GM23338 (cell line): ENCODE results near the gene DTNA. TPM values are rescaled to one million over a fixed set of nuclear protein-coding genes. Genes with fewer than 3 reads are reported as not detected.

Experiments
- ATAC-seq: fragments of 200-7000 bp; cut with Tn5 transposase; 3 replicates; pipeline ENCODE4 v1.9.1; 2020
- DNase-seq: peaks from one replicate; pipeline ENCODE4 v3.0.0-alpha.2; 2015; ENCODE audit warnings: low spot score
- H2AFZ ChIP-seq: fragments of 200-600 bp; sonication (generic); 2 replicates; pipeline ENCODE4 v1.8.0; 2016; ENCODE audit warnings: antibody characterized with exemption, mild to moderate bottlenecking, moderate library complexity
- H3F3A ChIP-seq: fragments of 200-600 bp; sonication (generic); replicated peaks from 2 replicates; pipeline ENCODE4 v1.8.0; 2017; ENCODE audit warnings: antibody characterized with exemption, mixed run types, low read depth
- H3K27ac ChIP-seq: fragments of 200-600 bp; sonication (generic); 2 replicates; pipeline ENCODE4 v1.6.1; 2016; ENCODE audit warnings: low read depth
- H3K27me3 ChIP-seq: fragments of 200-600 bp; sonication (generic); 2 replicates; pipeline ENCODE4 v1.8.0; 2016; ENCODE audit warnings: mild to moderate bottlenecking, mixed run types, moderate library complexity; ENCODE audit not compliant: insufficient read depth
- H3K36me3 ChIP-seq: fragments of 200-600 bp; sonication (generic); 2 replicates; pipeline ENCODE4 v1.8.0; 2016; ENCODE audit warnings: mild to moderate bottlenecking; ENCODE audit not compliant: insufficient read depth
- H3K4me1 ChIP-seq: fragments of 200-600 bp; sonication (generic); 2 replicates; pipeline ENCODE4 v1.8.0; 2016; ENCODE audit warnings: mild to moderate bottlenecking, moderate library complexity; ENCODE audit not compliant: insufficient read depth
- H3K4me2 ChIP-seq: fragments of 200-600 bp; sonication (generic); 2 replicates; pipeline ENCODE4 v1.7.1; 2017; ENCODE audit warnings: mixed run types
- H3K4me3 ChIP-seq: fragments of 200-600 bp; sonication (generic); 2 replicates; pipeline ENCODE4 v1.6.1; 2016; ENCODE audit warnings: mixed run types
- H3K79me2 ChIP-seq: fragments of 200-600 bp; sonication (generic); replicated peaks from 2 replicates; pipeline ENCODE4 v1.8.0; 2017; ENCODE audit warnings: mild to moderate bottlenecking; ENCODE audit not compliant: insufficient read depth
- H3K9me2 ChIP-seq: fragments of 200-600 bp; sonication (generic); 2 replicates; pipeline ENCODE4 v1.8.0; 2017; ENCODE audit not compliant: insufficient read depth
- H4K20me1 ChIP-seq: fragments of 200-600 bp; sonication (generic); replicated peaks from 2 replicates; pipeline ENCODE4 v1.8.0; 2017; ENCODE audit warnings: mild to moderate bottlenecking; ENCODE audit not compliant: insufficient read depth
- H3K27ac Mint-ChIP-seq: 2 replicates; pipeline ENCODE4 v1.8.0; 2020; ENCODE audit warnings: inconsistent platforms, mild to moderate bottlenecking, moderate library complexity, mixed read lengths
- H3K27me3 Mint-ChIP-seq: 3 replicates; pipeline ENCODE4 v1.8.0; 2022; ENCODE audit warnings: low read depth, mild to moderate bottlenecking, moderate library complexity, mixed read lengths, inconsistent platforms; ENCODE audit not compliant: insufficient read depth, poor library complexity
- H3K36me3 Mint-ChIP-seq: 3 replicates; pipeline ENCODE4 v1.8.0; 2021; ENCODE audit warnings: low read depth, mild to moderate bottlenecking, inconsistent platforms, moderate library complexity, mixed read lengths
- H3K4me1 Mint-ChIP-seq: 3 replicates; pipeline ENCODE4 v1.8.0; 2020; ENCODE audit warnings: mild to moderate bottlenecking, inconsistent platforms, mixed read lengths
- H3K4me3 Mint-ChIP-seq: 3 replicates; pipeline ENCODE4 v1.8.0; 2021; ENCODE audit warnings: moderate library complexity, mild to moderate bottlenecking, inconsistent platforms, mixed read lengths
- H3K9me3 Mint-ChIP-seq: 3 replicates; pipeline ENCODE4 v1.8.0; 2020; ENCODE audit warnings: moderate library complexity, mild to moderate bottlenecking, inconsistent platforms, mixed read lengths
- CREB1 ChIP-seq: fragments of 250-450 bp; sonication (Bioruptor Pico); IDR thresholded peaks from 2 replicates; pipeline ENCODE4 v1.5.0; 2020; ENCODE audit warnings: low read depth, mild to moderate bottlenecking, moderate library complexity
- ETS1 ChIP-seq: IDR thresholded peaks from 2 replicates; pipeline ENCODE4 v1.6.1; 2016; ENCODE audit warnings: antibody characterized with exemption
- EZH2phosphoT487 ChIP-seq: fragments of 200-600 bp; sonication (generic); IDR thresholded peaks from one replicate; pipeline ENCODE4 v1.8.1; 2018; ENCODE audit warnings: antibody characterized with exemption; ENCODE audit not compliant: unreplicated experiment
- JUNB ChIP-seq: IDR thresholded peaks from one replicate; pipeline ENCODE4 v1.6.1; 2016; ENCODE audit warnings: antibody characterized with exemption; ENCODE audit not compliant: unreplicated experiment
- NANOG ChIP-seq: IDR thresholded peaks from 2 replicates; pipeline ENCODE4 v1.6.1; 2016; ENCODE audit warnings: antibody characterized with exemption, borderline replicate concordance
- POLR2AphosphoS5 ChIP-seq: IDR thresholded peaks from 2 replicates; pipeline ENCODE4 v1.6.1; 2016; ENCODE audit warnings: antibody characterized with exemption, low read depth
- ZNF114 ChIP-seq: fragments of 250-450 bp; sonication (Bioruptor Pico); IDR thresholded peaks from 2 replicates; pipeline ENCODE4 v1.5.0; 2020; ENCODE audit warnings: mild to moderate bottlenecking, moderate library complexity
- ZNF331 ChIP-seq: fragments of 250-450 bp; sonication (Bioruptor Pico); IDR thresholded peaks from 2 replicates; pipeline ENCODE4 v1.5.0; 2020; ENCODE audit warnings: low read depth, mild to moderate bottlenecking, moderate library complexity
- polyA plus RNA-seq: library from polyadenylated mRNA; unstranded; fragments of >200 nt; fragmentation: Nextera tagmentation; extraction: Ambion mirVana; gene quantifications from 2 replicates; pipeline ENCODE4 v1.2.1, GENCODE V29; 2016
- total RNA-seq: library from RNA; depleted of rRNA; stranded (reverse); fragments of >200 nt; shearing (Covaris generic); gene quantifications from 2 replicates; pipeline ENCODE4 v1.2.3, GENCODE V29; 2014
- TF ChIP-seq, protein P1 (sequence below): fragments of 250-450 bp; sonication (Bioruptor Pico); IDR thresholded peaks from 2 replicates; pipeline ENCODE4 v1.5.0; 2020; ENCODE audit warnings: mild to moderate bottlenecking, moderate library complexity
- TF ChIP-seq, protein P2 (sequence below), 2 experiments: fragments of 200-600 bp in 1 of 2; sonication (generic) in 1 of 2; conservative IDR thresholded peaks; 2 replicates each; pipeline versions ENCODE4 v1.5.1 to v1.6.1; 2016 to 2017; ENCODE audit warnings: antibody characterized with exemption in 2 of 2, low read depth in 2 of 2, mild to moderate bottlenecking in 2 of 2, moderate library complexity in 1 of 2
- TF ChIP-seq, protein P3 (sequence below): IDR thresholded peaks from one replicate; pipeline ENCODE4 v1.6.1; 2018; ENCODE audit warnings: antibody characterized with exemption; ENCODE audit not compliant: unreplicated experiment

Gene DTNA
- total and polyA plus RNA-seq, 2 experiments from 2014 or later, result 11.5 to 25.1 TPM

DNA sequence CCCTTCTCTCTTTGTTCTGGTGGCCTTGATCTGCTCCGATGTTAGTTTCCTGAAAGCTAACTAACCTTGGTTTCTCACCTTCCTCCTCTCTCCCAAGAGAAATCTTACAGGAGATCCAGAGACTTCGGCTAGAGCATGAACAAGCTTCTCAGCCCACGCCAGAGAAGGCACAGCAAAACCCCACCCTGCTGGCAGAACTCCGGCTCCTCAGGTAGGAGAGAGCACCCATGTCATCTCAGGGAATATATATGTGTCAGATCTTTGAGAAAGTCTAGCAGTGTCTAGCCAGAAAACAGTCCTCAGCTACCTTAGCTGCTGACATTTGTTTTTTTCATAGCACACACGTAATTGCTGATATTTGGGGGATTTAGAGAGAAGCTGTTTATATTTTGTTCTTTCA, 148.1 kb downstream of the DTNA start (continued):
- TF ChIP-seq ZNF331, result no peak
- TF ChIP-seq EZH2phosphoT487, result no peak
- no peak for TF ChIP-seq ZNF114 (CRISPR knock-in tag)
- TF ChIP-seq ETS1, result no peak
- TF ChIP-seq, protein P1, sequence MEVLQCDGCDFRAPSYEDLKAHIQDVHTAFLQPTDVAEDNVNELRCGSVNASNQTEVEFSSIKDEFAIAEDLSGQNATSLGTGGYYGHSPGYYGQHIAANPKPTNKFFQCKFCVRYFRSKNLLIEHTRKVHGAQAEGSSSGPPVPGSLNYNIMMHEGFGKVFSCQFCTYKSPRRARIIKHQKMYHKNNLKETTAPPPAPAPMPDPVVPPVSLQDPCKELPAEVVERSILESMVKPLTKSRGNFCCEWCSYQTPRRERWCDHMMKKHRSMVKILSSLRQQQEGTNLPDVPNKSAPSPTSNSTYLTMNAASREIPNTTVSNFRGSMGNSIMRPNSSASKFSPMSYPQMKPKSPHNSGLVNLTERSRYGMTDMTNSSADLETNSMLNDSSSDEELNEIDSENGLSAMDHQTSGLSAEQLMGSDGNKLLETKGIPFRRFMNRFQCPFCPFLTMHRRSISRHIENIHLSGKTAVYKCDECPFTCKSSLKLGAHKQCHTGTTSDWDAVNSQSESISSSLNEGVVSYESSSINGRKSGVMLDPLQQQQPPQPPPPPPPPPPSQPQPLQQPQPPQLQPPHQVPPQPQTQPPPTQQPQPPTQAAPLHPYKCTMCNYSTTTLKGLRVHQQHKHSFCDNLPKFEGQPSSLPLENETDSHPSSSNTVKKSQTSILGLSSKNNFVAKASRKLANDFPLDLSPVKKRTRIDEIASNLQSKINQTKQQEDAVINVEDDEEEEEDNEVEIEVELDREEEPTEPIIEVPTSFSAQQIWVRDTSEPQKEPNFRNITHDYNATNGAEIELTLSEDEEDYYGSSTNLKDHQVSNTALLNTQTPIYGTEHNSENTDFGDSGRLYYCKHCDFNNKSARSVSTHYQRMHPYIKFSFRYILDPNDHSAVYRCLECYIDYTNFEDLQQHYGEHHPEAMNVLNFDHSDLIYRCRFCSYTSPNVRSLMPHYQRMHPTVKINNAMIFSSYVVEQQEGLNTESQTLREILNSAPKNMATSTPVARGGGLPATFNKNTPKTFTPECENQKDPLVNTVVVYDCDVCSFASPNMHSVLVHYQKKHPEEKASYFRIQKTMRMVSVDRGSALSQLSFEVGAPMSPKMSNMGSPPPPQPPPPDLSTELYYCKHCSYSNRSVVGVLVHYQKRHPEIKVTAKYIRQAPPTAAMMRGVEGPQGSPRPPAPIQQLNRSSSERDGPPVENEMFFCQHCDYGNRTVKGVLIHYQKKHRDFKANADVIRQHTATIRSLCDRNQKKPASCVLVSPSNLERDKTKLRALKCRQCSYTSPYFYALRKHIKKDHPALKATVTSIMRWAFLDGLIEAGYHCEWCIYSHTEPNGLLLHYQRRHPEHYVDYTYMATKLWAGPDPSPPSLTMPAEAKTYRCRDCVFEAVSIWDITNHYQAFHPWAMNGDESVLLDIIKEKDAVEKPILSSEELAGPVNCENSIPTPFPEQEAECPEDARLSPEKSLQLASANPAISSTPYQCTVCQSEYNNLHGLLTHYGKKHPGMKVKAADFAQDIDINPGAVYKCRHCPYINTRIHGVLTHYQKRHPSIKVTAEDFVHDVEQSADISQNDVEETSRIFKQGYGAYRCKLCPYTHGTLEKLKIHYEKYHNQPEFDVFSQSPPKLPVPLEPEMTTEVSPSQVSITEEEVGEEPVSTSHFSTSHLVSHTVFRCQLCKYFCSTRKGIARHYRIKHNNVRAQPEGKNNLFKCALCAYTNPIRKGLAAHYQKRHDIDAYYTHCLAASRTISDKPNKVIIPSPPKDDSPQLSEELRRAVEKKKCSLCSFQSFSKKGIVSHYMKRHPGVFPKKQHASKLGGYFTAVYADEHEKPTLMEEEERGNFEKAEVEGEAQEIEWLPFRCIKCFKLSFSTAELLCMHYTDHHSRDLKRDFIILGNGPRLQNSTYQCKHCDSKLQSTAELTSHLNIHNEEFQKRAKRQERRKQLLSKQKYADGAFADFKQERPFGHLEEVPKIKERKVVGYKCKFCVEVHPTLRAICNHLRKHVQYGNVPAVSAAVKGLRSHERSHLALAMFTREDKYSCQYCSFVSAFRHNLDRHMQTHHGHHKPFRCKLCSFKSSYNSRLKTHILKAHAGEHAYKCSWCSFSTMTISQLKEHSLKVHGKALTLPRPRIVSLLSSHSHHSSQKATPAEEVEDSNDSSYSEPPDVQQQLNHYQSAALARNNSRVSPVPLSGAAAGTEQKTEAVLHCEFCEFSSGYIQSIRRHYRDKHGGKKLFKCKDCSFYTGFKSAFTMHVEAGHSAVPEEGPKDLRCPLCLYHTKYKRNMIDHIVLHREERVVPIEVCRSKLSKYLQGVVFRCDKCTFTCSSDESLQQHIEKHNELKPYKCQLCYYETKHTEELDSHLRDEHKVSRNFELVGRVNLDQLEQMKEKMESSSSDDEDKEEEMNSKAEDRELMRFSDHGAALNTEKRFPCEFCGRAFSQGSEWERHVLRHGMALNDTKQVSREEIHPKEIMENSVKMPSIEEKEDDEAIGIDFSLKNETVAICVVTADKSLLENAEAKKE (CRISPR knock-in tag), result no peak
- TF ChIP-seq JUNB, result no peak
- no peak for TF ChIP-seq NANOG
- TF ChIP-seq POLR2AphosphoS5, result no peak

- H3K36me3 Mint-ChIP-seq, result peaks cover 7% of the 10 kb centered on the region; the same call in 1 of the 3 replicates
- Histone ChIP-seq H3K4me3 (no peak overlapping the region), H3K27me3 (no peaks in the 10 kb centered on the region), H2AFZ (no peak overlapping the region), H3K79me2 (no peaks in the 10 kb centered on the region), H3K4me1 (no peaks in the 10 kb centered on the region), H3K4me2 (no peak overlapping the region), H3K9me2 (0 out of 2 replicates have a peak, but pooled peaks cover 3% of the 10 kb centered on the region), H4K20me1 (no peaks in the 10 kb centered on the region), H3K27ac (no peak overlapping the region), H3F3A (no peaks in the 10 kb centered on the region), H3K36me3 (no peaks in the 10 kb centered on the region)
- H3K27ac Mint-ChIP-seq, result no peak overlapping the region
- DNase-seq (no peak), ATAC-seq (no peak)
- H3K4me3 Mint-ChIP-seq, result no peak overlapping the region
- no peaks in the 10 kb centered on the region for H3K27me3 Mint-ChIP-seq
- peaks cover 4% of the 10 kb centered on the region; the same call in 2 of the 3 replicates for H3K4me1 Mint-ChIP-seq
- no peaks in the 10 kb centered on the region for H3K9me3 Mint-ChIP-seq
- TF ChIP-seq POLR2AphosphoS5 (no peak), JUNB (no peak), ZNF331 (no peak), CREB1 (CRISPR knock-in tag) (no peak)
- TF ChIP-seq, protein P2, sequence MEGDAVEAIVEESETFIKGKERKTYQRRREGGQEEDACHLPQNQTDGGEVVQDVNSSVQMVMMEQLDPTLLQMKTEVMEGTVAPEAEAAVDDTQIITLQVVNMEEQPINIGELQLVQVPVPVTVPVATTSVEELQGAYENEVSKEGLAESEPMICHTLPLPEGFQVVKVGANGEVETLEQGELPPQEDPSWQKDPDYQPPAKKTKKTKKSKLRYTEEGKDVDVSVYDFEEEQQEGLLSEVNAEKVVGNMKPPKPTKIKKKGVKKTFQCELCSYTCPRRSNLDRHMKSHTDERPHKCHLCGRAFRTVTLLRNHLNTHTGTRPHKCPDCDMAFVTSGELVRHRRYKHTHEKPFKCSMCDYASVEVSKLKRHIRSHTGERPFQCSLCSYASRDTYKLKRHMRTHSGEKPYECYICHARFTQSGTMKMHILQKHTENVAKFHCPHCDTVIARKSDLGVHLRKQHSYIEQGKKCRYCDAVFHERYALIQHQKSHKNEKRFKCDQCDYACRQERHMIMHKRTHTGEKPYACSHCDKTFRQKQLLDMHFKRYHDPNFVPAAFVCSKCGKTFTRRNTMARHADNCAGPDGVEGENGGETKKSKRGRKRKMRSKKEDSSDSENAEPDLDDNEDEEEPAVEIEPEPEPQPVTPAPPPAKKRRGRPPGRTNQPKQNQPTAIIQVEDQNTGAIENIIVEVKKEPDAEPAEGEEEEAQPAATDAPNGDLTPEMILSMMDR (conservative IDR thresholded peaks at IDR 0.05; ENCODE audit: low read depth in 2 of 2), result no peak
- TF ChIP-seq, protein P3, sequence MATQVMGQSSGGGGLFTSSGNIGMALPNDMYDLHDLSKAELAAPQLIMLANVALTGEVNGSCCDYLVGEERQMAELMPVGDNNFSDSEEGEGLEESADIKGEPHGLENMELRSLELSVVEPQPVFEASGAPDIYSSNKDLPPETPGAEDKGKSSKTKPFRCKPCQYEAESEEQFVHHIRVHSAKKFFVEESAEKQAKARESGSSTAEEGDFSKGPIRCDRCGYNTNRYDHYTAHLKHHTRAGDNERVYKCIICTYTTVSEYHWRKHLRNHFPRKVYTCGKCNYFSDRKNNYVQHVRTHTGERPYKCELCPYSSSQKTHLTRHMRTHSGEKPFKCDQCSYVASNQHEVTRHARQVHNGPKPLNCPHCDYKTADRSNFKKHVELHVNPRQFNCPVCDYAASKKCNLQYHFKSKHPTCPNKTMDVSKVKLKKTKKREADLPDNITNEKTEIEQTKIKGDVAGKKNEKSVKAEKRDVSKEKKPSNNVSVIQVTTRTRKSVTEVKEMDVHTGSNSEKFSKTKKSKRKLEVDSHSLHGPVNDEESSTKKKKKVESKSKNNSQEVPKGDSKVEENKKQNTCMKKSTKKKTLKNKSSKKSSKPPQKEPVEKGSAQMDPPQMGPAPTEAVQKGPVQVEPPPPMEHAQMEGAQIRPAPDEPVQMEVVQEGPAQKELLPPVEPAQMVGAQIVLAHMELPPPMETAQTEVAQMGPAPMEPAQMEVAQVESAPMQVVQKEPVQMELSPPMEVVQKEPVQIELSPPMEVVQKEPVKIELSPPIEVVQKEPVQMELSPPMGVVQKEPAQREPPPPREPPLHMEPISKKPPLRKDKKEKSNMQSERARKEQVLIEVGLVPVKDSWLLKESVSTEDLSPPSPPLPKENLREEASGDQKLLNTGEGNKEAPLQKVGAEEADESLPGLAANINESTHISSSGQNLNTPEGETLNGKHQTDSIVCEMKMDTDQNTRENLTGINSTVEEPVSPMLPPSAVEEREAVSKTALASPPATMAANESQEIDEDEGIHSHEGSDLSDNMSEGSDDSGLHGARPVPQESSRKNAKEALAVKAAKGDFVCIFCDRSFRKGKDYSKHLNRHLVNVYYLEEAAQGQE, result no peak
Observed at GRCh38 chr18:34859496-34859895, 149.4 kb downstream of the DTNA start.
